GM23338 (cell line): ENCODE results near the gene SERPINA6. TPM values are rescaled to one million over a fixed set of nuclear protein-coding genes. Genes with fewer than 3 reads are reported as not detected.

Source experiments
- ATAC-seq: fragments of 200-7000 bp; cut with Tn5 transposase; 3 replicates; pipeline ENCODE4 v1.9.1; 2020
- DNase-seq: peaks from one replicate; pipeline ENCODE4 v3.0.0-alpha.2; 2015; ENCODE audit warnings: low spot score
- H2AFZ ChIP-seq: fragments of 200-600 bp; sonication (generic); 2 replicates; pipeline ENCODE4 v1.8.0; 2016; ENCODE audit warnings: antibody characterized with exemption, mild to moderate bottlenecking, moderate library complexity
- H3F3A ChIP-seq: fragments of 200-600 bp; sonication (generic); replicated peaks from 2 replicates; pipeline ENCODE4 v1.8.0; 2017; ENCODE audit warnings: antibody characterized with exemption, mixed run types, low read depth
- H3K27ac ChIP-seq: fragments of 200-600 bp; sonication (generic); 2 replicates; pipeline ENCODE4 v1.6.1; 2016; ENCODE audit warnings: low read depth
- H3K27me3 ChIP-seq: fragments of 200-600 bp; sonication (generic); 2 replicates; pipeline ENCODE4 v1.8.0; 2016; ENCODE audit warnings: mild to moderate bottlenecking, mixed run types, moderate library complexity; ENCODE audit not compliant: insufficient read depth
- H3K36me3 ChIP-seq: fragments of 200-600 bp; sonication (generic); 2 replicates; pipeline ENCODE4 v1.8.0; 2016; ENCODE audit warnings: mild to moderate bottlenecking; ENCODE audit not compliant: insufficient read depth
- H3K4me1 ChIP-seq: fragments of 200-600 bp; sonication (generic); 2 replicates; pipeline ENCODE4 v1.8.0; 2016; ENCODE audit warnings: mild to moderate bottlenecking, moderate library complexity; ENCODE audit not compliant: insufficient read depth
- H3K4me2 ChIP-seq: fragments of 200-600 bp; sonication (generic); 2 replicates; pipeline ENCODE4 v1.7.1; 2017; ENCODE audit warnings: mixed run types
- H3K4me3 ChIP-seq: fragments of 200-600 bp; sonication (generic); 2 replicates; pipeline ENCODE4 v1.6.1; 2016; ENCODE audit warnings: mixed run types
- H3K79me2 ChIP-seq: fragments of 200-600 bp; sonication (generic); replicated peaks from 2 replicates; pipeline ENCODE4 v1.8.0; 2017; ENCODE audit warnings: mild to moderate bottlenecking; ENCODE audit not compliant: insufficient read depth
- H3K9me2 ChIP-seq: fragments of 200-600 bp; sonication (generic); 2 replicates; pipeline ENCODE4 v1.8.0; 2017; ENCODE audit not compliant: insufficient read depth
- H4K20me1 ChIP-seq: fragments of 200-600 bp; sonication (generic); replicated peaks from 2 replicates; pipeline ENCODE4 v1.8.0; 2017; ENCODE audit warnings: mild to moderate bottlenecking; ENCODE audit not compliant: insufficient read depth
- H3K27ac Mint-ChIP-seq: 2 replicates; pipeline ENCODE4 v1.8.0; 2020; ENCODE audit warnings: inconsistent platforms, mild to moderate bottlenecking, moderate library complexity, mixed read lengths
- H3K27me3 Mint-ChIP-seq: 3 replicates; pipeline ENCODE4 v1.8.0; 2022; ENCODE audit warnings: low read depth, mild to moderate bottlenecking, moderate library complexity, mixed read lengths, inconsistent platforms; ENCODE audit not compliant: insufficient read depth, poor library complexity
- H3K36me3 Mint-ChIP-seq: 3 replicates; pipeline ENCODE4 v1.8.0; 2021; ENCODE audit warnings: low read depth, mild to moderate bottlenecking, inconsistent platforms, moderate library complexity, mixed read lengths
- H3K4me1 Mint-ChIP-seq: 3 replicates; pipeline ENCODE4 v1.8.0; 2020; ENCODE audit warnings: mild to moderate bottlenecking, inconsistent platforms, mixed read lengths
- H3K4me3 Mint-ChIP-seq: 3 replicates; pipeline ENCODE4 v1.8.0; 2021; ENCODE audit warnings: moderate library complexity, mild to moderate bottlenecking, inconsistent platforms, mixed read lengths
- H3K9me3 Mint-ChIP-seq: 3 replicates; pipeline ENCODE4 v1.8.0; 2020; ENCODE audit warnings: moderate library complexity, mild to moderate bottlenecking, inconsistent platforms, mixed read lengths
- CREB1 ChIP-seq: fragments of 250-450 bp; sonication (Bioruptor Pico); IDR thresholded peaks from 2 replicates; pipeline ENCODE4 v1.5.0; 2020; ENCODE audit warnings: low read depth, mild to moderate bottlenecking, moderate library complexity
- EZH2phosphoT487 ChIP-seq: fragments of 200-600 bp; sonication (generic); IDR thresholded peaks from one replicate; pipeline ENCODE4 v1.8.1; 2018; ENCODE audit warnings: antibody characterized with exemption; ENCODE audit not compliant: unreplicated experiment
- NANOG ChIP-seq: IDR thresholded peaks from 2 replicates; pipeline ENCODE4 v1.6.1; 2016; ENCODE audit warnings: antibody characterized with exemption, borderline replicate concordance
- ZNF114 ChIP-seq: fragments of 250-450 bp; sonication (Bioruptor Pico); IDR thresholded peaks from 2 replicates; pipeline ENCODE4 v1.5.0; 2020; ENCODE audit warnings: mild to moderate bottlenecking, moderate library complexity
- polyA plus RNA-seq: library from polyadenylated mRNA; unstranded; fragments of >200 nt; fragmentation: Nextera tagmentation; extraction: Ambion mirVana; gene quantifications from 2 replicates; pipeline ENCODE4 v1.2.1, GENCODE V29; 2016
- total RNA-seq: library from RNA; depleted of rRNA; stranded (reverse); fragments of >200 nt; shearing (Covaris generic); gene quantifications from 2 replicates; pipeline ENCODE4 v1.2.3, GENCODE V29; 2014
- TF ChIP-seq, protein P1 (sequence below): IDR thresholded peaks from 2 replicates; pipeline ENCODE4 v1.6.1; 2016; ENCODE audit warnings: antibody characterized with exemption
- TF ChIP-seq, protein P2 (sequence below): fragments of 250-450 bp; sonication (Bioruptor Pico); IDR thresholded peaks from 2 replicates; pipeline ENCODE4 v1.5.0; 2020; ENCODE audit warnings: mild to moderate bottlenecking, moderate library complexity
- TF ChIP-seq, protein P3 (sequence below), 2 experiments: fragments of 200-600 bp in 1 of 2; sonication (generic) in 1 of 2; conservative IDR thresholded peaks; 2 replicates each; pipeline versions ENCODE4 v1.5.1 to v1.6.1; 2016 to 2017; ENCODE audit warnings: antibody characterized with exemption in 2 of 2, low read depth in 2 of 2, mild to moderate bottlenecking in 2 of 2, moderate library complexity in 1 of 2
- TF ChIP-seq, protein P4 (sequence below): IDR thresholded peaks from one replicate; pipeline ENCODE4 v1.6.1; 2018; ENCODE audit warnings: antibody characterized with exemption; ENCODE audit not compliant: unreplicated experiment

The SERPINA6 gene
- total and polyA plus RNA-seq, 2 experiments from 2014 or later = not detected

DNA sequence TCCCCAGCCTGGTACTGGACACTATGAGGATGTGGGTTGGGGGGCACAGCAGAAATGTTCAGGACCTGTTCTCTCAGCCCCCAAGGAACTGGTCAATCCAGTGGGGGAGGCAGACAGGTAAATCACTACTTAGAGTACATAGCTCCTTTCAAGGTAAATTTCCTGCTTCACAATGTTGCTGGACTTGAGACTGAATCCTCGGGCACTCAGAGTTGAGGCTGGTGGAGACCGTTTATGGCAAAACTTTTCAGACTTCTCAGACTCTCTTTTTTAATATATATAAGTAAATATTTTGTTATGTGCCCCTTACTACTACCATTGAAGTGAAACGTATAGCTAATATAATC lies 29.6 kb downstream of the SERPINA6 start (continued):
- TF ChIP-seq, protein P1, sequence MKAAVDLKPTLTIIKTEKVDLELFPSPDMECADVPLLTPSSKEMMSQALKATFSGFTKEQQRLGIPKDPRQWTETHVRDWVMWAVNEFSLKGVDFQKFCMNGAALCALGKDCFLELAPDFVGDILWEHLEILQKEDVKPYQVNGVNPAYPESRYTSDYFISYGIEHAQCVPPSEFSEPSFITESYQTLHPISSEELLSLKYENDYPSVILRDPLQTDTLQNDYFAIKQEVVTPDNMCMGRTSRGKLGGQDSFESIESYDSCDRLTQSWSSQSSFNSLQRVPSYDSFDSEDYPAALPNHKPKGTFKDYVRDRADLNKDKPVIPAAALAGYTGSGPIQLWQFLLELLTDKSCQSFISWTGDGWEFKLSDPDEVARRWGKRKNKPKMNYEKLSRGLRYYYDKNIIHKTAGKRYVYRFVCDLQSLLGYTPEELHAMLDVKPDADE = no peak
- TF ChIP-seq CREB1 = no peak

DNA sequence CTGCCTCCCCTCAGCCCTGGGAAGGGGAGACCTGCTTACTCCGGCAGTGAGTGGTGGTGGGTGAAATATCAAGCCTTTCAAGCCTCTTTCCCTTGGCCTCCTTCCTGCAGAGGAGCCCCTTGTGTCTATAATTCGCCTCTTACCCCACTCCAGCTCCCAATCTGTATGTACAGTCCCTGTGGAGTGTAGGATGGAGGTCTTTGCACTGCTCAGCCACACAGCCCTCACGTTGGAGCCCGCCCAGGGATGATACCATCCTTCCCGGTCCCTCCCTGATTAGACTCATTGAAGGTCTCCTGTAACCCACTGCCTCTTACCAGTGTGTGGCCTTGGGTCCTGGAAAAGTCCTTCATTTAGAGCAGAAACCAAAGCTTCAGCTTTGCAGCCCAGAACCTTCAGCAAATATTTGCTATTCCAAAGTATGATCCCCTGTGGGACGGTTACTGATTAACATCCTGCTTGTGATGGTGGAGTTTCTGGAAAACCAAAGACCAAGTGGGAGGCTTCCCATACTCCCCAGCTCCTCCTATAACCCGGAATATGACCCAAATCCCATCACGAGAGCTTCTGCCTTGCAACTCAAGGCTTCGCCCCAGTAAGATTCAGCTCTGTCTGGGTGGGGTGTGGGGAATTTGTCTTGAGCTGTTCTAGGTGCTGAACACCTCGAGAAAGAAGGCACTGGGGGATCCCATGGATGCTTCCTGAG lies 30.1 kb downstream of the SERPINA6 start, which contains the start of gene SERPINA10:
TSS of gene SERPINA10 (minus strand) at position 397 of the 706 bp plus-strand sequence. CDS start 2,675 bp downstream, outside the sequence.
- Histone ChIP-seq H2AFZ (no peak within 1 kb of the TSS), H3K36me3 (no peaks in the 10 kb centered on the region), H3K4me3 (no peak within 1 kb of the TSS), H3K27me3 (no peaks in the 10 kb centered on the region), H4K20me1 (no peaks in the 10 kb centered on the region), H3K4me2 (no peak within 1 kb of the TSS), H3K27ac (no peak within 1 kb of the TSS), H3K9me2 (0 out of 2 replicates have a peak, but pooled peaks cover 8% of the 10 kb centered on the region), H3F3A (no peaks in the 10 kb centered on the region), H3K79me2 (no peaks in the 10 kb centered on the region), H3K4me1 (no peaks in the 10 kb centered on the region; the same call in 1 of the 2 replicates)
- DNase-seq (no peak), ATAC-seq (peak; percentile 23; the same call in 2 of the 3 replicates)
- peaks cover 7% of the 10 kb centered on the region; the same call in 2 of the 3 replicates for H3K4me1 Mint-ChIP-seq
- no peak within 1 kb of the TSS for H3K27ac Mint-ChIP-seq
- H3K4me3 Mint-ChIP-seq = no peak within 1 kb of the TSS
- no peaks in the 10 kb centered on the region for H3K9me3 Mint-ChIP-seq
- no peak for TF ChIP-seq EZH2phosphoT487
- TF ChIP-seq NANOG = no peak
- TF ChIP-seq, protein P2, sequence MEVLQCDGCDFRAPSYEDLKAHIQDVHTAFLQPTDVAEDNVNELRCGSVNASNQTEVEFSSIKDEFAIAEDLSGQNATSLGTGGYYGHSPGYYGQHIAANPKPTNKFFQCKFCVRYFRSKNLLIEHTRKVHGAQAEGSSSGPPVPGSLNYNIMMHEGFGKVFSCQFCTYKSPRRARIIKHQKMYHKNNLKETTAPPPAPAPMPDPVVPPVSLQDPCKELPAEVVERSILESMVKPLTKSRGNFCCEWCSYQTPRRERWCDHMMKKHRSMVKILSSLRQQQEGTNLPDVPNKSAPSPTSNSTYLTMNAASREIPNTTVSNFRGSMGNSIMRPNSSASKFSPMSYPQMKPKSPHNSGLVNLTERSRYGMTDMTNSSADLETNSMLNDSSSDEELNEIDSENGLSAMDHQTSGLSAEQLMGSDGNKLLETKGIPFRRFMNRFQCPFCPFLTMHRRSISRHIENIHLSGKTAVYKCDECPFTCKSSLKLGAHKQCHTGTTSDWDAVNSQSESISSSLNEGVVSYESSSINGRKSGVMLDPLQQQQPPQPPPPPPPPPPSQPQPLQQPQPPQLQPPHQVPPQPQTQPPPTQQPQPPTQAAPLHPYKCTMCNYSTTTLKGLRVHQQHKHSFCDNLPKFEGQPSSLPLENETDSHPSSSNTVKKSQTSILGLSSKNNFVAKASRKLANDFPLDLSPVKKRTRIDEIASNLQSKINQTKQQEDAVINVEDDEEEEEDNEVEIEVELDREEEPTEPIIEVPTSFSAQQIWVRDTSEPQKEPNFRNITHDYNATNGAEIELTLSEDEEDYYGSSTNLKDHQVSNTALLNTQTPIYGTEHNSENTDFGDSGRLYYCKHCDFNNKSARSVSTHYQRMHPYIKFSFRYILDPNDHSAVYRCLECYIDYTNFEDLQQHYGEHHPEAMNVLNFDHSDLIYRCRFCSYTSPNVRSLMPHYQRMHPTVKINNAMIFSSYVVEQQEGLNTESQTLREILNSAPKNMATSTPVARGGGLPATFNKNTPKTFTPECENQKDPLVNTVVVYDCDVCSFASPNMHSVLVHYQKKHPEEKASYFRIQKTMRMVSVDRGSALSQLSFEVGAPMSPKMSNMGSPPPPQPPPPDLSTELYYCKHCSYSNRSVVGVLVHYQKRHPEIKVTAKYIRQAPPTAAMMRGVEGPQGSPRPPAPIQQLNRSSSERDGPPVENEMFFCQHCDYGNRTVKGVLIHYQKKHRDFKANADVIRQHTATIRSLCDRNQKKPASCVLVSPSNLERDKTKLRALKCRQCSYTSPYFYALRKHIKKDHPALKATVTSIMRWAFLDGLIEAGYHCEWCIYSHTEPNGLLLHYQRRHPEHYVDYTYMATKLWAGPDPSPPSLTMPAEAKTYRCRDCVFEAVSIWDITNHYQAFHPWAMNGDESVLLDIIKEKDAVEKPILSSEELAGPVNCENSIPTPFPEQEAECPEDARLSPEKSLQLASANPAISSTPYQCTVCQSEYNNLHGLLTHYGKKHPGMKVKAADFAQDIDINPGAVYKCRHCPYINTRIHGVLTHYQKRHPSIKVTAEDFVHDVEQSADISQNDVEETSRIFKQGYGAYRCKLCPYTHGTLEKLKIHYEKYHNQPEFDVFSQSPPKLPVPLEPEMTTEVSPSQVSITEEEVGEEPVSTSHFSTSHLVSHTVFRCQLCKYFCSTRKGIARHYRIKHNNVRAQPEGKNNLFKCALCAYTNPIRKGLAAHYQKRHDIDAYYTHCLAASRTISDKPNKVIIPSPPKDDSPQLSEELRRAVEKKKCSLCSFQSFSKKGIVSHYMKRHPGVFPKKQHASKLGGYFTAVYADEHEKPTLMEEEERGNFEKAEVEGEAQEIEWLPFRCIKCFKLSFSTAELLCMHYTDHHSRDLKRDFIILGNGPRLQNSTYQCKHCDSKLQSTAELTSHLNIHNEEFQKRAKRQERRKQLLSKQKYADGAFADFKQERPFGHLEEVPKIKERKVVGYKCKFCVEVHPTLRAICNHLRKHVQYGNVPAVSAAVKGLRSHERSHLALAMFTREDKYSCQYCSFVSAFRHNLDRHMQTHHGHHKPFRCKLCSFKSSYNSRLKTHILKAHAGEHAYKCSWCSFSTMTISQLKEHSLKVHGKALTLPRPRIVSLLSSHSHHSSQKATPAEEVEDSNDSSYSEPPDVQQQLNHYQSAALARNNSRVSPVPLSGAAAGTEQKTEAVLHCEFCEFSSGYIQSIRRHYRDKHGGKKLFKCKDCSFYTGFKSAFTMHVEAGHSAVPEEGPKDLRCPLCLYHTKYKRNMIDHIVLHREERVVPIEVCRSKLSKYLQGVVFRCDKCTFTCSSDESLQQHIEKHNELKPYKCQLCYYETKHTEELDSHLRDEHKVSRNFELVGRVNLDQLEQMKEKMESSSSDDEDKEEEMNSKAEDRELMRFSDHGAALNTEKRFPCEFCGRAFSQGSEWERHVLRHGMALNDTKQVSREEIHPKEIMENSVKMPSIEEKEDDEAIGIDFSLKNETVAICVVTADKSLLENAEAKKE (CRISPR knock-in tag) = no peak
- TF ChIP-seq ZNF114 (CRISPR knock-in tag) = no peak
- TF ChIP-seq, protein P3, sequence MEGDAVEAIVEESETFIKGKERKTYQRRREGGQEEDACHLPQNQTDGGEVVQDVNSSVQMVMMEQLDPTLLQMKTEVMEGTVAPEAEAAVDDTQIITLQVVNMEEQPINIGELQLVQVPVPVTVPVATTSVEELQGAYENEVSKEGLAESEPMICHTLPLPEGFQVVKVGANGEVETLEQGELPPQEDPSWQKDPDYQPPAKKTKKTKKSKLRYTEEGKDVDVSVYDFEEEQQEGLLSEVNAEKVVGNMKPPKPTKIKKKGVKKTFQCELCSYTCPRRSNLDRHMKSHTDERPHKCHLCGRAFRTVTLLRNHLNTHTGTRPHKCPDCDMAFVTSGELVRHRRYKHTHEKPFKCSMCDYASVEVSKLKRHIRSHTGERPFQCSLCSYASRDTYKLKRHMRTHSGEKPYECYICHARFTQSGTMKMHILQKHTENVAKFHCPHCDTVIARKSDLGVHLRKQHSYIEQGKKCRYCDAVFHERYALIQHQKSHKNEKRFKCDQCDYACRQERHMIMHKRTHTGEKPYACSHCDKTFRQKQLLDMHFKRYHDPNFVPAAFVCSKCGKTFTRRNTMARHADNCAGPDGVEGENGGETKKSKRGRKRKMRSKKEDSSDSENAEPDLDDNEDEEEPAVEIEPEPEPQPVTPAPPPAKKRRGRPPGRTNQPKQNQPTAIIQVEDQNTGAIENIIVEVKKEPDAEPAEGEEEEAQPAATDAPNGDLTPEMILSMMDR (conservative IDR thresholded peaks at IDR 0.05; ENCODE audit: low read depth in 2 of 2) = no peak
- TF ChIP-seq, protein P4, sequence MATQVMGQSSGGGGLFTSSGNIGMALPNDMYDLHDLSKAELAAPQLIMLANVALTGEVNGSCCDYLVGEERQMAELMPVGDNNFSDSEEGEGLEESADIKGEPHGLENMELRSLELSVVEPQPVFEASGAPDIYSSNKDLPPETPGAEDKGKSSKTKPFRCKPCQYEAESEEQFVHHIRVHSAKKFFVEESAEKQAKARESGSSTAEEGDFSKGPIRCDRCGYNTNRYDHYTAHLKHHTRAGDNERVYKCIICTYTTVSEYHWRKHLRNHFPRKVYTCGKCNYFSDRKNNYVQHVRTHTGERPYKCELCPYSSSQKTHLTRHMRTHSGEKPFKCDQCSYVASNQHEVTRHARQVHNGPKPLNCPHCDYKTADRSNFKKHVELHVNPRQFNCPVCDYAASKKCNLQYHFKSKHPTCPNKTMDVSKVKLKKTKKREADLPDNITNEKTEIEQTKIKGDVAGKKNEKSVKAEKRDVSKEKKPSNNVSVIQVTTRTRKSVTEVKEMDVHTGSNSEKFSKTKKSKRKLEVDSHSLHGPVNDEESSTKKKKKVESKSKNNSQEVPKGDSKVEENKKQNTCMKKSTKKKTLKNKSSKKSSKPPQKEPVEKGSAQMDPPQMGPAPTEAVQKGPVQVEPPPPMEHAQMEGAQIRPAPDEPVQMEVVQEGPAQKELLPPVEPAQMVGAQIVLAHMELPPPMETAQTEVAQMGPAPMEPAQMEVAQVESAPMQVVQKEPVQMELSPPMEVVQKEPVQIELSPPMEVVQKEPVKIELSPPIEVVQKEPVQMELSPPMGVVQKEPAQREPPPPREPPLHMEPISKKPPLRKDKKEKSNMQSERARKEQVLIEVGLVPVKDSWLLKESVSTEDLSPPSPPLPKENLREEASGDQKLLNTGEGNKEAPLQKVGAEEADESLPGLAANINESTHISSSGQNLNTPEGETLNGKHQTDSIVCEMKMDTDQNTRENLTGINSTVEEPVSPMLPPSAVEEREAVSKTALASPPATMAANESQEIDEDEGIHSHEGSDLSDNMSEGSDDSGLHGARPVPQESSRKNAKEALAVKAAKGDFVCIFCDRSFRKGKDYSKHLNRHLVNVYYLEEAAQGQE = peak; percentile 57
- H3K27me3 Mint-ChIP-seq = peaks cover 6% of the 10 kb centered on the region
- H3K36me3 Mint-ChIP-seq = no peaks in the 10 kb centered on the region
